OCI-LY1 (cell line): ENCODE measurements around the gene IMMP2L.

ENCODE experiments used
- EZH2 ChIP-seq: fragments of 200-600 bp; sonication (generic), shearing (Covaris generic); IDR thresholded peaks from 2 replicates; pipeline ENCODE4 v1.8.0; 2017; ENCODE audit warnings: borderline replicate concordance, mixed run types, mild to moderate bottlenecking, antibody characterized with exemption, low read length, moderate library complexity, mixed read lengths
- TF ChIP-seq, protein P1 (sequence below): fragments of 200-600 bp; sonication (generic), shearing (Covaris generic); IDR thresholded peaks from 2 replicates; pipeline ENCODE4 v1.5.1; 2017; ENCODE audit warnings: mild to moderate bottlenecking, antibody characterized with exemption, low read length, moderate library complexity, mixed read lengths

GRCh38 chr7:111388016-111388415 is 174.3 kb downstream of the IMMP2L start:
- TF ChIP-seq, protein P1, sequence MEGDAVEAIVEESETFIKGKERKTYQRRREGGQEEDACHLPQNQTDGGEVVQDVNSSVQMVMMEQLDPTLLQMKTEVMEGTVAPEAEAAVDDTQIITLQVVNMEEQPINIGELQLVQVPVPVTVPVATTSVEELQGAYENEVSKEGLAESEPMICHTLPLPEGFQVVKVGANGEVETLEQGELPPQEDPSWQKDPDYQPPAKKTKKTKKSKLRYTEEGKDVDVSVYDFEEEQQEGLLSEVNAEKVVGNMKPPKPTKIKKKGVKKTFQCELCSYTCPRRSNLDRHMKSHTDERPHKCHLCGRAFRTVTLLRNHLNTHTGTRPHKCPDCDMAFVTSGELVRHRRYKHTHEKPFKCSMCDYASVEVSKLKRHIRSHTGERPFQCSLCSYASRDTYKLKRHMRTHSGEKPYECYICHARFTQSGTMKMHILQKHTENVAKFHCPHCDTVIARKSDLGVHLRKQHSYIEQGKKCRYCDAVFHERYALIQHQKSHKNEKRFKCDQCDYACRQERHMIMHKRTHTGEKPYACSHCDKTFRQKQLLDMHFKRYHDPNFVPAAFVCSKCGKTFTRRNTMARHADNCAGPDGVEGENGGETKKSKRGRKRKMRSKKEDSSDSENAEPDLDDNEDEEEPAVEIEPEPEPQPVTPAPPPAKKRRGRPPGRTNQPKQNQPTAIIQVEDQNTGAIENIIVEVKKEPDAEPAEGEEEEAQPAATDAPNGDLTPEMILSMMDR: no peak
- no peak for TF ChIP-seq EZH2
